ENCODE data around the gene SLC40A1.
A peak's percentile ranks its signal among the peaks of the same experiment; 100 is the strongest.

Gene SLC40A1

DNA sequence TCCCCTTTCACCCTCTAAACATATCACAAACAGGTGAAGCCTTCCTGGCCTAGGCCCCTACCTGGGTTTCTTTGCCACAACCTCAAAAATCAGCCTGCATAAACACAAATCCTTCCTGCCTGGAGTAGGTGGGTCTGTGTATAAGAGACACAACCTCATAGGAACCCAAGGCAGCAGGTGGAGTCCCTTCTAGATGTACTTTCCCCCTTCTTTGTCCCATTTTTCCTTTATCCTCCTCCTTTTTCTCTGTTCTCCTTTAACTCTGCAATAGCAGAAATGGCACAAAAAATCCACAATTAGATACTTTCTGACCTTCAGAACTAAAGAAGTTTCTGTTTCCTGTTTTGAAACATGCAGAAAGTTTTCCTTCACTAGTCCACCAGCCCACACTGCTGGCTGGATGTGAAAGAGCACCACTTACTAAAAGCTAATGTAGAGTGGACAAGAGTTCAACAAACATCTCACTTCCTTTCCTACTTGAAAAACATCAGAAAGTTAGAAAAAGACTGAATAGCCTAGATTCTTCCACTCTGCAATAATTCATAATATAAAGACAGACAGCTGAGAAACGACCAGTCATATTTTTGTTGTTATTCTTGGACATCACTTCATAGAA, 11.2 kb downstream of the SLC40A1 start:
- peak overlapping the region; percentile 11 for H3K27ac Mint-ChIP-seq
- H3K4me3 Mint-ChIP-seq, result no peak overlapping the region
- H3K36me3 Mint-ChIP-seq, result no peaks in the 10 kb centered on the region
- H3K9me3 Mint-ChIP-seq, result peaks cover 0 to 1% of the 10 kb centered on the region in 2 donors
- H3K27me3 Mint-ChIP-seq, result peaks cover 0 to 6% of the 10 kb centered on the region in 2 donors
- peak; percentile 84 to 87 for ATAC-seq (replicated peaks)
- peaks cover 12 to 21% of the 10 kb centered on the region in 2 donors for H3K4me1 Mint-ChIP-seq
- no peak for DNase-seq

DNA sequence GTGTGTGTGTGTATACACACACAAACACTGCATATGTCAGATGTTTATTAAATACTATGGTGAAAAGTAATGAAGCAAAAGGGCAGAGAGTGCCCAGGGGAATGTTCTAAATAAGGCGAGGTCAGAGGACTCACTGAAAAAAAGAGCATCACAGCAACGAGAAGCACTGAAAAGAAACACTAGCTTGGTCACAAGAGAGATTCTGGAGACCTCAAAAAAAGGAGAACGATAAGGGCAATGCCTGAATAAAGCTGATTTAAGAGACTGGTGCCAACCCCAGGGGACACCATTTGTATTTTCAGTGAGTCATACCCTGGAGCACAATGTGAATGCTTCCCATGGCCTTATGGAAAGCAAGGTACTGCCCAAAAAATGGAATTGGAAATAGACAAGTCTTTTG, 14.5 kb downstream of the SLC40A1 start:
- Mint-ChIP-seq H3K36me3 (no peaks in the 10 kb centered on the region), H3K4me1 (peaks cover 12 to 21% of the 10 kb centered on the region in 2 donors), H3K4me3 (no peak overlapping the region), H3K9me3 (peaks cover 0 to 1% of the 10 kb centered on the region in 2 donors), H3K27ac (no peak overlapping the region), H3K27me3 (peaks cover 0 to 6% of the 10 kb centered on the region in 2 donors)
- DNase-seq, result no peak
- no peak for ATAC-seq (replicated peaks)

DNA sequence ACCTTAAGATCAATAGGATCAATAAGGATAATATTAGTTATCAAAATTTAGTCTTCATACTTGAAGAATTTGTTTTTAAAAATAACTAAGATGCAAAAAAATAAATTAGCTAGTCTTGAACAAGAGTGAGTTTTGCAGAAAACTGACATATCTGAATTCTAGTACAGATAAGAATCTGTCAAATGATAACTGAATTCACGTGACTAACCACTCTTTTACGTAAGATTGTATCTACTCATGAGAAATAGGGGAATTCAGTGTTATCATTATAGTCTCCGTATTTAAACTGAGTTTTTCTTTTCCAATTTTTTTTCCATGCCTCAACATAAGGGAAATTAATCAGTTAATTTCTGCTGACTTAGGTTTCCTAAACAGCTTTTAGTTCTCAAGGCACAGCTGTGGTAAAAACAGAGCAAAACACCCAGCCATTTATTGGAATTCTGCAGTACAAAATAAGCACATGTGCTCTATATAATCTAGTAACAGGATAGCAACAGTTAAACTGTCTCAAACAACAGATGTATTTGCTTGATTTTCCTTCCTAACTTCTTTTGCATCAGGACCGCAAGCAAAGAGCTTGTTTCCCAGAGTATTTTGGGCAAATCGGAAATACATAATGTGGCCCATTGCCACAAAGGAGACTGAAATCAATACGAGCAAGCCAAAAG, 19.1 kb downstream of the SLC40A1 start:
- Mint-ChIP-seq H3K4me1 (peaks cover 4 to 7% of the 10 kb centered on the region in 2 donors), H3K27ac (no peak overlapping the region), H3K4me3 (no peak overlapping the region), H3K36me3 (no peaks in the 10 kb centered on the region), H3K27me3 (peaks cover 0 to 6% of the 10 kb centered on the region in 2 donors), H3K9me3 (peaks cover 0 to under 1% of the 10 kb centered on the region in 2 donors)
- no peak for ATAC-seq (replicated peaks)
- no peak for DNase-seq

DNA sequence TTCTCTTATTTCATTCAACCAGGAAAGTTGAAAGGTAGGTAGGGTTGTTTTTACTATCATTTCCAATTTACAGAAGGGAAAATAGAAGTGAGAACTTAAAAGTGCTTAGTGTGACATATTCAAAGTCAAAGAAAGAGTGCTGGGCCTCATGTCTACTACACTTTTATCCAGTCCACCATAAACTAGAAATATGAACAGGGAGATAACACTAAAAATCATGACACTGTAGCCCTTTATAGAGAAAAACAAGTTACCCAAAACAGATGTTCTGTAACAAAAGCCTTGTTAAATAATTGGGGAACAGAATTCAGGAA, 20.4 kb downstream of the SLC40A1 start:
- H3K4me1 Mint-ChIP-seq, result peaks cover 4 to 7% of the 10 kb centered on the region in 2 donors
- no peaks in the 10 kb centered on the region for H3K36me3 Mint-ChIP-seq
- H3K9me3 Mint-ChIP-seq, result no peaks in the 10 kb centered on the region
- H3K27ac Mint-ChIP-seq, result no peak overlapping the region
- no peak overlapping the region for H3K4me3 Mint-ChIP-seq
- ATAC-seq (replicated peaks) (no peak), DNase-seq (no peak)
- peaks cover 0 to 5% of the 10 kb centered on the region in 2 donors for H3K27me3 Mint-ChIP-seq

DNA sequence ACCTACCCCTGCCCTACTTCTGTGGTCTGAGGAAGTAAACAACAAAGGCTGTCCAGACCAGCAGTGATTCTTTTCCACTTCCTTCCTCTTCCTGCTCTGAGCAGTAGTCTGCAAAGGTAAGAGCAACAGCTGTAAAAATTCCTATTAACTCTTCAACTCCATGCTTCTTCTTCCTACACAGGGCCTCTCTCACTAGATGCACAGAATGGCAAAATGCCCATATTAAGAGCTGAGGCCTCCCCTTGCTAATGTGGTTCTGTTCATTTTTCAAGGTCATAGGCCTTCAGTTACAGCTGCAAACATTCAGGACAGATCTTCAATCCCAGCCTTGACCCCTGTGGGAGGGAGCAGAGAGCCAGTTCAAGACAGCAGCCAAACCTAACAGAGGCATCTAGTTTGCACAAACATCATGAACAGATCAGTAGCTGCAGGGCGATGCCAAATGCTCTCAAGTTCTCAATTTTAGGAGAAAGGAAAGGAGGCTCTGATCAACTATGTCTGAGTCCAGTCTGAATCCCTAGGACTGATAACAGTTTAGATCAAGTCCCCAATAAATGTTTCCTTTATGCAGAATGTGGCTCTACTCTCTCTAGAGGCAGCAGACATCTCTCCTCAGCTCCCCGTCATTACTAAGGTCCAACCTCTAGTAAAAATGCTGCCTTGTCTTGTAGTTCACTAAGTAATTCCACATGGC, 20.9 kb downstream of the SLC40A1 start:
- no peaks in the 10 kb centered on the region for H3K9me3 Mint-ChIP-seq

DNA sequence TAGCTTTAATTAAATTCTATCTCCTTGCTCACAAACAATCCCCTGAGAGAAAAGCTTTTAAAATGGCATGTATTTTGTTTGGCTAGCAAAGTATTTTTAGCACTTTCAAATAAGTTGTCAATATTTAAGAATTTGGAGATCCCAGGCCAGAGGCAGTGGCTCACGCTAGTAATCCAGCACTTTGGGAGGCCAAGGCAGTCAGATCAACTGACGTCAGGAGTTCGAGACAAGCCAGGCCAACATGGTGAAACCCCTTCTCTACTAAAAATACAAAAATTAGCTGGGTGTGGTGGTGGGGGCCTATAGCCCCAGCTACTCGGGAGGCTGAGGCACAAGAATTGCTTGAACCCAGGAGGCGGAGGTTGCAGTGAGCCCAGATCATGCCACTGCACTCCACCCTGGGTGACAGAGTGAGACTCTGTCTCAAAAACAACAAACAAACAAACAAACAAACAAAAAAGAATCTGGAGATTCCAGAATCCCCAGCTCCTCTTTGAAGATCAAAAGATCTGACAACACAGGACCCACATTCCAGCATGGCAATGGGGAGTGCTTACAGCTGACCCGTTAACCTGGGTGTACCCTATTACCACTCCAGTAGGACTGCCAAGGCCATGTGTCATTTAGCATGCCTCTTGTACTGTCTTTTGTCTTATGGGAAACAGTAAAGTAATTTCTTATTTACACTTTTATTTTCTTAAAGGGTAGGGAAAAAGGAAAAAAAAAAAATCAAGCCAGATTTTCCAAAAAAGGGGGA, 21.9 kb downstream of the SLC40A1 start:
- H3K4me1 Mint-ChIP-seq, result peaks cover 4 to 7% of the 10 kb centered on the region in 2 donors
- no peaks in the 10 kb centered on the region for H3K27me3 Mint-ChIP-seq
- no peak overlapping the region for H3K27ac Mint-ChIP-seq
- no peak overlapping the region for H3K4me3 Mint-ChIP-seq
- H3K9me3 Mint-ChIP-seq, result no peaks in the 10 kb centered on the region
- ATAC-seq (replicated peaks), result no peak
- H3K36me3 Mint-ChIP-seq, result no peaks in the 10 kb centered on the region
- no peak for DNase-seq

More for the DNA sequence above, 20.9 kb downstream of the SLC40A1 start:
- Mint-ChIP-seq H3K27me3 (no peaks in the 10 kb centered on the region), H3K4me1 (peaks cover 4 to 7% of the 10 kb centered on the region in 2 donors), H3K27ac (no peak overlapping the region), H3K4me3 (no peak overlapping the region), H3K36me3 (no peaks in the 10 kb centered on the region)
- ATAC-seq (replicated peaks) (no peak), DNase-seq (no peak)

DNA sequence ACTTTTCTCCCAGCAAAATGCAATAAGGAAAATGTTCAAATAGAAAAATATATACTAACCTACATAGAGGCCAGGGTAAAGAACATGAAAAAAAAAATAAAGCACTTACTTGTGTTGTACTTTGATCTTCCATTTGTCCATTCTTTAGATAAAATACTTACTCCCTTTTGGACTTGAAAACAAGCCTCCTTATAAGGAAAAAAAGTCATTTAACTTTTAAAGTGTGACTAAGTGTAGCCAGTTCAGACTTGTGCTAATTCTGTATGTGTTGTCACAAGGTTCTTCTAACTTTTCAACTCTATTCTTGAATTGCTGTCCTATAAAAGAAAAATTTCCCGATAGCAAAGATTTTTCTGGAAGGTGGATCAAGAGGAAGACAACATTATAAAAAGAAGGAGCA, 23.2 kb downstream of the SLC40A1 start:
- no peak overlapping the region for H3K27ac Mint-ChIP-seq
- no peak for ATAC-seq (replicated peaks)
- H3K4me3 Mint-ChIP-seq, result no peak overlapping the region

DNA sequence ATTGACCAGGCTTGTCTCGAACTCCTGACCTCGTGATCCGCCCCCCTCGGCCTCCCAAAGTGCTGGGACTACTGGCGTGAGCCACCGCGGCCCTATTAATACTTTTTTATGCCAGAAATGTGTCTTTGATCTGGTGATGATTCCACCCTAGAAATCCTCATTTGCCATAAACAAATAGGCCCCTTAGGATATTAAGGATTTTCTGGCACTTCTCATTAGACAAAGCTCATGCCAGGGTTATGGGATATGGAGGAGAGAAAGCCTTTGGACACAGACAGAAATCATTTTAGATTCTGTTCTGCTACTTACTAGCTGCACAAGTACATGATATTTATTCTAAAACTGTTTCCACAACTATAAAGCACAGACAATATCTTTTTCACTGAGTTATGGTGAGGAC, 24.1 kb downstream of the SLC40A1 start:
- Mint-ChIP-seq H3K4me3 (no peak overlapping the region), H3K27me3 (no peaks in the 10 kb centered on the region), H3K4me1 (peaks cover 4 to 7% of the 10 kb centered on the region in 2 donors), H3K9me3 (no peaks in the 10 kb centered on the region), H3K36me3 (no peaks in the 10 kb centered on the region), H3K27ac (no peak overlapping the region)
- DNase-seq (no peak), ATAC-seq (replicated peaks) (no peak)

More for the DNA sequence above, 23.2 kb downstream of the SLC40A1 start:
- Mint-ChIP-seq H3K4me1 (peaks cover 4 to 7% of the 10 kb centered on the region in 2 donors), H3K36me3 (no peaks in the 10 kb centered on the region), H3K27me3 (no peaks in the 10 kb centered on the region), H3K9me3 (no peaks in the 10 kb centered on the region)
- DNase-seq, result no peak

DNA sequence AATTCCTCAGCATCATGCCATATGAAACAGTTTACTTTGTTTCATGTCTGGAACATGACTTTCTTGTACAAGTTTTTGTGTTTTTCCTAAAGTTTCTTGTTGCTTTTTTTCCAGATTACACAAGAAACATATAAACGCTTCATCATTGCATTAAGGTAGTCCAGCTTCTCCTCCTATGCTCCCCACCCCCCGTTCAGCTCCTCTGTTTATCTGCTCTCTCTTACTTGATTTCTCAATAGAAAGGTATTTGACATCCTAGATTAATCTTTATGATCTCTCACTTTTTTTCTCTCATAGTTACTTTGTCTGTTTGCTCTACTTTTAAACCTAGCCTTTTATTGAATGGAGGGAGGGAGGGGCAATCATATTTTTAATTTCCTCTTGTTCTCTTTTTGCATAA, 25.4 kb downstream of the SLC40A1 start:
- H3K36me3 Mint-ChIP-seq, result no peaks in the 10 kb centered on the region
- no peak overlapping the region for H3K4me3 Mint-ChIP-seq
- no peak for DNase-seq
- no peaks in the 10 kb centered on the region for H3K9me3 Mint-ChIP-seq
- peaks cover 4 to 7% of the 10 kb centered on the region in 2 donors for H3K4me1 Mint-ChIP-seq
- no peak for ATAC-seq (replicated peaks)
- no peak overlapping the region for H3K27ac Mint-ChIP-seq
- H3K27me3 Mint-ChIP-seq, result no peaks in the 10 kb centered on the region

DNA sequence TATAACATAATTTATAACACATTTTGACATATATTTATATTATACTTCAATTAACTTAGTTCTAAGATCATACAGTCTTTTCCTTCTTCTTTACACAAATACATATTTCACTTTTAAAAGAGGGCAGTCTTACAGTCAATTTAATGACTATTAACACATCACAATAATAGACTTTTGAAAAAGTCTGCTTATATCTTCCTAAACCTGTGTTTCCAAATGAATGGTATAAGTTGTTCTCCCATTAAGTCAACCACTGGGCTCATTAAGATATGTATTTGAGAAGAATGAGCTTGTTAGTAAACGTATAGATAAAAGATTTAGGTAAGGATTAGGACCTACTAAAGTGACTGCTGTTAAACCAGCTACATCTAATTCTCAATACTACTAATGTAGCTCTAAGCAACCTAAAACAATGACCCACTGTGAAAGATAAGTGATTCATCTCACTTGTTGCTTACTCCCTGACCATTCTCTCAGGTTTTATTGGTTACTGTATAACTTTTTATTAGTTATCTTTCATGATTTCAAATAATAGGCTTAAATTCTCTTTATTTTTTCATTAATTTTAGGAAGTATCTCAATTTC, 27.0 kb downstream of the SLC40A1 start:
- no peak for DNase-seq

DNA sequence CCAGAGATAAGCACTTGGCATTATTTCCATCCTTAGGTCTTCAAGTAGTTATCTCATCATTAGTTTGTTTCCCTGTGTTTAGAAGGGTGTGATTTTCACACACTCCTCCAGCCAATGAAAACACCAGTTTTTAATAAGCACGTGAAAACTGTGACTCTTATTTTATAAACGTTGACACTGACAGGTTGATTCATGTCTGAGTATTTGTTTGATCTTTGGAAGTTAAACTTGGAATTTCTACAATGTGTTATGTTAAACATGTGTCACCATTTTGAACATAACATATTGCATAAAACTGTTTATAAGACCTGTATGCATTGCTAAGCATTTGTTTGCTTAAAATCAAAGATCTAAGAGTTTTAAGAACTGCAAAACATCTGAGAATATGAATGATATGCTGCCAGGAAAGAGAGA, 27.6 kb downstream of the SLC40A1 start:
- H3K27me3 Mint-ChIP-seq, result no peaks in the 10 kb centered on the region
- DNase-seq (no peak), ATAC-seq (replicated peaks) (no peak)
- no peak overlapping the region for H3K4me3 Mint-ChIP-seq
- no peaks in the 10 kb centered on the region for H3K36me3 Mint-ChIP-seq
- H3K27ac Mint-ChIP-seq, result no peak overlapping the region
- no peaks in the 10 kb centered on the region for H3K9me3 Mint-ChIP-seq
- H3K4me1 Mint-ChIP-seq, result no peaks in the 10 kb centered on the region

More for the DNA sequence above, 27.0 kb downstream of the SLC40A1 start:
- ATAC-seq (replicated peaks), result no peak
- Mint-ChIP-seq H3K27me3 (no peaks in the 10 kb centered on the region), H3K9me3 (no peaks in the 10 kb centered on the region), H3K36me3 (no peaks in the 10 kb centered on the region), H3K27ac (no peak overlapping the region), H3K4me1 (no peaks in the 10 kb centered on the region), H3K4me3 (no peak overlapping the region)

DNA sequence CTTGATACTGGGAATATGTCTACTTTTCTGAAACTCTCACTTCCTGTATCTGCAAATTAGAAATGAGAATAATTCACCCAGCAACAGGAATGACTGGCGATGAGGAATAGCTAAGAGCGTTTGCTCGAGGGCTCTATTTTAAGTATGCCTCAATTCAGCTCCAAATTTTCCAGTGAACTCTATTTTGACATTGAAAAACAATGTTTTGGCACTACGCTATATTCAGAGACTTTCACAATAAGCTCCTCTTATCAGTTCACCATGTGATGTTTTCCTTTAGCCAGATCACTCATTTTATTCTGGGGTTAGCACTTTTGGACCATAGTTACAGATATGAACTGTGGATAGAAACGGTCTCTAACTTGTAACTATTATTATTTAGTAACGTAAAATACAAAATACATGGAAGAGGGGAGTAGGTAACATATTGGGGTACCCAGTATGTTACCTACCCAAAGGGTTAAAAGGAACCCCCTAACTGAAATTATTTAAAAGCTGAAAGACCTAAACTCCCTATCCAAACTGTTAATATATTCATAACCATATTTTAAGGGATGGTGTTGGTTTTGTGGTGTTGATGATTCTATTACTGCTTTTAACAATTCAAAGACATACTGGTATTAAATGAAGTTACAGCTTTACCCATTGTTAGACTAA, 28.1 kb downstream of the SLC40A1 start:
- H3K4me3 Mint-ChIP-seq, result no peak overlapping the region
- no peak for ATAC-seq (replicated peaks)
- H3K27me3 Mint-ChIP-seq, result no peaks in the 10 kb centered on the region
- H3K9me3 Mint-ChIP-seq, result no peaks in the 10 kb centered on the region
- no peaks in the 10 kb centered on the region for H3K36me3 Mint-ChIP-seq
- no peaks in the 10 kb centered on the region for H3K4me1 Mint-ChIP-seq
- H3K27ac Mint-ChIP-seq, result no peak overlapping the region
- DNase-seq, result no peak

DNA sequence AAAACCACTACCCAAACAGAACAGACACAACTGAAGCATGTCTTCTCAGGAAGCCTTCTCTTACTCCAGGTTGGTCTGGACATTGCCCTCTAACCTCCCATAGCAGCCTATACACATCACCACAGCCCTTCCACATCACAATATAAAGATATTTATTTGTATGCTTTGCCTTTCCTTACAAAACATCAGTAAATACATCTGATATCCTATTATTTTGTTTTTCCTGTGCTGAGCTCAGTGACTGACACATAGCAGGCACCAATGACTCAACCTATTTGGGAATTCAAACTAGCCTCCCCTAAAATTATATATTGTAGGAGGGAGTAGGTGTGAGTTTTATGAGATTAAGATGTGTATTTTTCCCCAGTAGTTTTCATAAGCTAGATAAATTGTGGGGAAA, 28.8 kb downstream of the SLC40A1 start:
- ATAC-seq (replicated peaks), result no peak
- no peaks in the 10 kb centered on the region for H3K4me1 Mint-ChIP-seq
- H3K9me3 Mint-ChIP-seq, result no peaks in the 10 kb centered on the region
- no peaks in the 10 kb centered on the region for H3K27me3 Mint-ChIP-seq
- DNase-seq, result no peak
- no peak overlapping the region for H3K4me3 Mint-ChIP-seq
- no peak overlapping the region for H3K27ac Mint-ChIP-seq
- H3K36me3 Mint-ChIP-seq, result no peaks in the 10 kb centered on the region

DNA sequence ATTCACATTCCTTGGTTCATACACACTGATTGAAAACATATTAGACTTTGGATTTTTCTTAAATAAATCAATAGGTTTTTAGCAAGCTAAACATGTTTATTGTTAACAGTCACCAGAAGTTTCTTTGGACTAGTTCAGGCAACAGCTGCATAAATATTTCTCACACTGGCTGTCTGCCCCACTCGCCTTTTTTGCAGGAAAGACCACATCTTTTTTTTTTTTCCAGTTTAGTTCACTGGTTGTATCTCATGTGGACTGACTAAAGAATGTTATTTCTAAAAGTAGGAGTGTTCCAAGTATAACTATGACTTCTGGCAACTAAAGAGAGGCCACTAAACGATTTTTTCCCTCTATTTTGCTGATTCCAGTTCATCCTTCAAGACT, 31.1 kb downstream of the SLC40A1 start:
- Mint-ChIP-seq H3K9me3 (no peaks in the 10 kb centered on the region), H3K4me1 (no peaks in the 10 kb centered on the region), H3K36me3 (no peaks in the 10 kb centered on the region), H3K27ac (no peak overlapping the region), H3K4me3 (no peak overlapping the region), H3K27me3 (peaks cover 5 to 6% of the 10 kb centered on the region in 2 donors)
- DNase-seq (no peak), ATAC-seq (replicated peaks) (no peak)

Data from stimulated activated naive B cell treated with anti-CD40 and anti-IgM and Interleukin-4, amounts not matched to agents 10 μg/mL and 1 μg/mL and 100 μg/mL, for 72 hours (primary cell).